AG10803 (cell line): ENCODE results near the gene CCNY.

Source experiments
- DNase-seq: peaks from one replicate; pipeline ENCODE4 v3.0.0; 2010; ENCODE audit warnings: low read depth
- H3K4me3 ChIP-seq: 2 replicates; pipeline ENCODE4 v1.5.1; 2011; ENCODE audit warnings: mild to moderate bottlenecking, low read length, control low read depth
- CTCF ChIP-seq: conservative IDR thresholded peaks from 2 replicates; pipeline ENCODE4 v1.5.1; 2011; ENCODE audit warnings: mild to moderate bottlenecking, low read length, control low read depth, inconsistent platforms

CCNY gene

GRCh38 chr10:35386594-35387174 lies 50.4 kb downstream of the CCNY start:
- TF ChIP-seq CTCF: no peak
- H3K4me3 ChIP-seq: no peak overlapping the region
- DNase-seq: peak; percentile 52

- no peak overlapping the region for H3K4me3 ChIP-seq
- peak; percentile 35 for DNase-seq
- no peak for TF ChIP-seq CTCF
Observed at GRCh38 chr10:35387768-35388167, 51.5 kb downstream of the CCNY start.

- H3K4me3 ChIP-seq: no peak overlapping the region
- no peak for TF ChIP-seq CTCF
Observed at GRCh38 chr10:35388197-35388596, 51.9 kb downstream of the CCNY start.

GRCh38 chr10:35388682-35389081 lies 52.4 kb downstream of the CCNY start:
- no peak for TF ChIP-seq CTCF
- DNase-seq: no peak
- H3K4me3 ChIP-seq: no peak overlapping the region

More at GRCh38 chr10:35388197-35388596, 51.9 kb downstream of the CCNY start:
- DNase-seq: no peak

GRCh38 chr10:35390161-35390840 lies 54.0 kb downstream of the CCNY start:
- no peak for TF ChIP-seq CTCF
- H3K4me3 ChIP-seq: no peak overlapping the region
- DNase-seq: no peak

- TF ChIP-seq CTCF: no peak
- no peak overlapping the region for H3K4me3 ChIP-seq
- no peak for DNase-seq
Observed at GRCh38 chr10:35390843-35391152, 54.5 kb downstream of the CCNY start.
